Caco-2 (cell line): ENCODE data around the gene ZNHIT1. TPM values are rescaled to one million over a fixed set of nuclear protein-coding genes. Genes with fewer than 3 reads are reported as not detected.
A peak's percentile ranks its signal among the peaks of the same experiment; 100 is the strongest.

Experiments used
- BruUV-seq: library from RNA; stranded (reverse); fragments of 400-500 nt; replicated peaks from 2 replicates; lab custom pipeline; 2021; lab: Mats Ljungman, UMichigan
- CTCF ChIA-PET: fragments of 300-600 bp; sonication (Branson Sonifier 250); formaldehyde crosslinking; loops from one replicate; lab custom pipeline; 2022; ENCODE audit warnings: antibody characterized with exemption; lab: Charles Lee
- POLR2A ChIA-PET: fragments of 300-600 bp; sonication (Branson Sonifier 250); formaldehyde crosslinking; loops from one replicate; lab custom pipeline; 2022; ENCODE audit warnings: antibody characterized with exemption; lab: Charles Lee
- DNase-seq, 2 experiments: peaks; one replicate each; pipeline versions ENCODE4 v3.0.0 to v3.0.0-alpha.2; 2020 to 2022
- H3K27me3 ChIP-seq: replicated peaks from 2 replicates; pipeline ENCODE4 v1.6.0; 2011; ENCODE audit warnings: low read length; ENCODE audit not compliant: control insufficient read depth, insufficient read depth
- H3K36me3 ChIP-seq: 2 replicates; pipeline ENCODE4 v1.5.1; 2011; ENCODE audit warnings: low read length; ENCODE audit not compliant: control insufficient read depth, insufficient read depth
- H3K4me1 ChIP-seq: fragments of 250-450 bp; sonication (Bioruptor Pico); 2 replicates; pipeline ENCODE4 v1.5.1; 2020; ENCODE audit warnings: mild to moderate bottlenecking
- H3K4me3 ChIP-seq: 2 replicates; pipeline ENCODE4 v1.5.1; 2011; ENCODE audit warnings: low read depth, mild to moderate bottlenecking, control low read depth, low read length
- H3K9me3 ChIP-seq: fragments of 250-450 bp; sonication (Bioruptor Pico); 2 replicates; pipeline ENCODE4 v1.5.1; 2020; ENCODE audit warnings: mild to moderate bottlenecking, moderate library complexity
- H3K27ac Mint-ChIP-seq: one replicate; pipeline ENCODE4 v1.8.0; 2022; ENCODE audit warnings: mixed read lengths; ENCODE audit not compliant: unreplicated experiment
- H3K27me3 Mint-ChIP-seq: one replicate; pipeline ENCODE4 v1.8.0; 2022; ENCODE audit warnings: mixed read lengths; ENCODE audit not compliant: insufficient read depth, unreplicated experiment
- H3K36me3 Mint-ChIP-seq: one replicate; pipeline ENCODE4 v1.8.0; 2022; ENCODE audit warnings: mild to moderate bottlenecking, mixed read lengths; ENCODE audit not compliant: insufficient read depth, unreplicated experiment
- H3K4me1 Mint-ChIP-seq: one replicate; pipeline ENCODE4 v1.8.0; 2022; ENCODE audit warnings: low read depth, mixed read lengths; ENCODE audit not compliant: unreplicated experiment
- H3K4me3 Mint-ChIP-seq: one replicate; pipeline ENCODE4 v1.8.0; 2022; ENCODE audit warnings: mild to moderate bottlenecking, moderate library complexity, mixed read lengths; ENCODE audit not compliant: unreplicated experiment
- H3K9me3 Mint-ChIP-seq: one replicate; pipeline ENCODE4 v1.8.0; 2022; ENCODE audit warnings: mixed read lengths; ENCODE audit not compliant: unreplicated experiment
- intact Hi-C: fragments of 100-400 bp; cut with micrococcal nuclease; formaldehyde crosslinking; loops from one replicate; pipeline ENCODE4 v1.10.0; 2022; ENCODE audit not compliant: unreplicated experiment
- total RNA-seq: library from RNA; stranded (reverse); gene quantifications from 2 replicates; pipeline ENCODE4 v1.2.3, GENCODE V29; 2022
- TF ChIP-seq, protein P1 (sequence below), 2 experiments: fragments of 200-600 bp in 1 of 2; IDR thresholded peaks; 1 replicate in 1 of 2; 2 replicates in 1 of 2; pipeline versions ENCODE4 v1.5.1 to v1.8.0; 2011 to 2022; ENCODE audit warnings: antibody characterized with exemption in 1 of 2, control low read depth in 1 of 2, inconsistent platforms in 1 of 2, low read depth in 1 of 2, low read length in 1 of 2, mild to moderate bottlenecking in 1 of 2, moderate library complexity in 1 of 2; ENCODE audit not compliant: insufficient read depth in 1 of 2, severe bottlenecking in 1 of 2, unreplicated experiment in 1 of 2

ZNHIT1 gene
- total RNA-seq, 1 experiment from 2014 or later, result 64.0 TPM

- BruUV-seq, result TSS peak; percentile 76
- Mint-ChIP-seq H3K27me3 (no peaks in the 10 kb centered on the region), H3K9me3 (no peaks in the 10 kb centered on the region), H3K4me3 (peak overlapping the region; percentile 83), H3K27ac (peak overlapping the region; percentile 81), H3K36me3 (peaks cover 43% of the 10 kb centered on the region), H3K4me1 (peaks cover 30% of the 10 kb centered on the region)
- Histone ChIP-seq H3K4me1 (peaks cover 22% of the 10 kb centered on the region), H3K9me3 (no peaks in the 10 kb centered on the region), H3K27me3 (no peaks in the 10 kb centered on the region), H3K36me3 (peaks cover 3% of the 10 kb centered on the region; the same call in 1 of the 2 replicates), H3K4me3 (peak overlapping the region; percentile 75)
- TF ChIP-seq, protein P1, sequence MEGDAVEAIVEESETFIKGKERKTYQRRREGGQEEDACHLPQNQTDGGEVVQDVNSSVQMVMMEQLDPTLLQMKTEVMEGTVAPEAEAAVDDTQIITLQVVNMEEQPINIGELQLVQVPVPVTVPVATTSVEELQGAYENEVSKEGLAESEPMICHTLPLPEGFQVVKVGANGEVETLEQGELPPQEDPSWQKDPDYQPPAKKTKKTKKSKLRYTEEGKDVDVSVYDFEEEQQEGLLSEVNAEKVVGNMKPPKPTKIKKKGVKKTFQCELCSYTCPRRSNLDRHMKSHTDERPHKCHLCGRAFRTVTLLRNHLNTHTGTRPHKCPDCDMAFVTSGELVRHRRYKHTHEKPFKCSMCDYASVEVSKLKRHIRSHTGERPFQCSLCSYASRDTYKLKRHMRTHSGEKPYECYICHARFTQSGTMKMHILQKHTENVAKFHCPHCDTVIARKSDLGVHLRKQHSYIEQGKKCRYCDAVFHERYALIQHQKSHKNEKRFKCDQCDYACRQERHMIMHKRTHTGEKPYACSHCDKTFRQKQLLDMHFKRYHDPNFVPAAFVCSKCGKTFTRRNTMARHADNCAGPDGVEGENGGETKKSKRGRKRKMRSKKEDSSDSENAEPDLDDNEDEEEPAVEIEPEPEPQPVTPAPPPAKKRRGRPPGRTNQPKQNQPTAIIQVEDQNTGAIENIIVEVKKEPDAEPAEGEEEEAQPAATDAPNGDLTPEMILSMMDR (IDR thresholded peaks at IDR 0.05; ENCODE audit: insufficient read depth in 1 of 2, low read depth in 1 of 2, low read length in 1 of 2, severe bottlenecking in 1 of 2, unreplicated experiment in 1 of 2), result no peak
- intact Hi-C loops, result loop anchor here (1.0 to 2.0 kb wide), 4 partner anchors 14 to 34 kb away; partner anchors contain the start of gene MOGAT3
- DNase-seq, result peak in 1 of 2 experiments; percentile 75
- ChIA-PET CTCF (interaction anchor here (0.6 to 2.8 kb wide), 15 partner anchors 10 to 715 kb away, joined by 3 to 49 read pairs (median 4); partner anchors contain the start of genes FIS1 and SERPINE1), POLR2A (interaction anchor here (0.6 to 2.0 kb wide), 11 partner anchors 10 to 146 kb away, joined by 3 to 15 read pairs (median 6); partner anchors contain the start of genes FIS1, MOGAT3 and VGF)
Observed at GRCh38 chr7:101218236-101219125, 516 bp downstream of the ZNHIT1 start.

GRCh38 chr7:101220295-101220694, 2.3 kb downstream of the ZNHIT1 start:
- Mint-ChIP-seq H3K36me3 (peaks cover 44% of the 10 kb centered on the region), H3K9me3 (no peaks in the 10 kb centered on the region), H3K4me1 (peaks cover 30% of the 10 kb centered on the region), H3K27ac (no peak overlapping the region), H3K27me3 (no peaks in the 10 kb centered on the region), H3K4me3 (no peak overlapping the region)
- H3K4me1 ChIP-seq, result peaks cover 22% of the 10 kb centered on the region
- BruUV-seq, result no TSS peak
- no peaks in the 10 kb centered on the region for H3K9me3 ChIP-seq
- intact Hi-C loops, result no loop called here
- H3K36me3 ChIP-seq, result no peaks in the 10 kb centered on the region
- no peak for DNase-seq
- no peak overlapping the region for H3K4me3 ChIP-seq
- no peaks in the 10 kb centered on the region for H3K27me3 ChIP-seq
- TF ChIP-seq, protein P1 (IDR thresholded peaks at IDR 0.05; ENCODE audit: insufficient read depth in 1 of 2, low read depth in 1 of 2, low read length in 1 of 2, severe bottlenecking in 1 of 2, unreplicated experiment in 1 of 2), result no peak
- POLR2A ChIA-PET, result no interaction called here
- CTCF ChIA-PET, result interaction anchor here (0.6 to 1.4 kb wide), 3 partner anchors 24 to 602 kb away, joined by 3 to 6 read pairs (median 6); no protein-coding TSS in a partner anchor

GRCh38 chr7:101222275-101222830, 4.4 kb downstream of the ZNHIT1 start:
- CTCF ChIA-PET, result no interaction called here
- POLR2A ChIA-PET, result no interaction called here
- H3K4me1 Mint-ChIP-seq, result peaks cover 18% of the 10 kb centered on the region
- H3K36me3 ChIP-seq, result no peaks in the 10 kb centered on the region
- H3K4me1 ChIP-seq, result peaks cover 14% of the 10 kb centered on the region
- H3K9me3 ChIP-seq, result no peaks in the 10 kb centered on the region
- H3K9me3 Mint-ChIP-seq, result no peaks in the 10 kb centered on the region
- no peak for DNase-seq
- peaks cover 43% of the 10 kb centered on the region for H3K36me3 Mint-ChIP-seq
- no peak overlapping the region for H3K4me3 ChIP-seq
- TF ChIP-seq, protein P1 (IDR thresholded peaks at IDR 0.05; ENCODE audit: insufficient read depth in 1 of 2, low read depth in 1 of 2, low read length in 1 of 2, severe bottlenecking in 1 of 2, unreplicated experiment in 1 of 2), result no peak
- H3K4me3 Mint-ChIP-seq, result no peak overlapping the region
- H3K27me3 ChIP-seq, result no peaks in the 10 kb centered on the region
- BruUV-seq, result no TSS peak
- H3K27ac Mint-ChIP-seq, result no peak overlapping the region
- intact Hi-C loops, result no loop called here
- H3K27me3 Mint-ChIP-seq, result no peaks in the 10 kb centered on the region
